A549 (cell line): ENCODE data around the gene MESD. TPM values are rescaled to one million over a fixed set of nuclear protein-coding genes. Genes with fewer than 3 reads are reported as not detected.
"Not testable (repeated sequence)": the region's sequence is repeated elsewhere in the genome, so short reads cannot be mapped to it uniquely, and the experiment has no call there.

ENCODE experiments used
- ATAC-seq, 2 experiments: fragments of 200-7000 bp in 1 of 2; fragments of >200 bp in 1 of 2; cut with Nextera tagmentation in 1 of 2; cut with Tn5 transposase in 1 of 2; 3 replicates each; pipeline versions ENCODE4 v1.8.0 to v1.9.1; 2018 to 2020; ENCODE audit warnings: mild to moderate bottlenecking in 1 of 2, moderate library complexity in 1 of 2
- CTCF ChIA-PET: fragments of 300-600 bp; sonication (Branson Sonifier 250); formaldehyde crosslinking; extraction: SDS; loops from one replicate; lab custom pipeline; 2021; ENCODE audit warnings: antibody characterized with exemption, inconsistent platforms; lab: Yijun Ruan, JAX
- POLR2A ChIA-PET: fragments of 350-600 bp; formaldehyde crosslinking; extraction: SDS; loops from one replicate; lab custom pipeline; 2021; ENCODE audit warnings: antibody characterized with exemption, inconsistent platforms; lab: Yijun Ruan, JAX
- DNase-seq, 2 experiments: peaks; one replicate each; pipeline versions ENCODE4 v3.0.0 to v3.0.0-alpha.2; 2011 to 2016; ENCODE audit warnings: low read depth in 1 of 2, low spot score in 1 of 2
- FAIRE-seq: peaks from 2 replicates; lab custom pipeline; 2011; peaks lifted over from hg19 to GRCh38; lab: Jason Lieb, UNC
- H3K27ac ChIP-seq, 2 experiments: fragments of >200 bp; sonication (Bioruptor Twin); formaldehyde crosslinking; 3 replicates each; pipeline ENCODE4 v1.5.1; 2016 to 2017
- H3K4me1 ChIP-seq: fragments of >200 bp; sonication (Bioruptor Twin); formaldehyde crosslinking; 3 replicates; pipeline ENCODE4 v1.6.1; 2016
- H3K4me2 ChIP-seq: fragments of >200 bp; sonication (Bioruptor Twin); formaldehyde crosslinking; 3 replicates; pipeline ENCODE4 v1.6.1; 2016
- H3K4me3 ChIP-seq: fragments of >200 bp; sonication (Bioruptor Twin); formaldehyde crosslinking; 3 replicates; pipeline ENCODE4 v1.5.1; 2016
- H3K9me3 ChIP-seq: fragments of >200 bp; sonication (Bioruptor Twin); formaldehyde crosslinking; 3 replicates; pipeline ENCODE4 v1.6.1; 2016
- CTCF ChIP-seq: fragments of >200 bp; sonication (Bioruptor Twin); formaldehyde crosslinking; IDR thresholded peaks from 3 replicates; pipeline ENCODE4 v1.5.1; 2016
- EHF ChIP-seq: fragments of 250-450 bp; sonication (Bioruptor Pico); IDR thresholded peaks from 2 replicates; pipeline ENCODE4 v1.5.0; 2020; ENCODE audit warnings: mild to moderate bottlenecking
- EHMT2 ChIP-seq: fragments of 200-600 bp; sonication (generic); IDR thresholded peaks from 2 replicates; pipeline ENCODE4 v1.6.1; 2016; ENCODE audit warnings: antibody characterized with exemption, low read depth, mild to moderate bottlenecking, moderate library complexity
- ELK1 ChIP-seq: fragments of 150-350 bp; IDR thresholded peaks from 2 replicates; pipeline ENCODE4 v1.6.1; 2014; ENCODE audit warnings: low read depth, mild to moderate bottlenecking, low read length
- ESRRA ChIP-seq: fragments of 150-350 bp; IDR thresholded peaks from 2 replicates; pipeline ENCODE4 v1.6.1; 2014; ENCODE audit warnings: mild to moderate bottlenecking, low read length, borderline replicate concordance
- FOXS1 ChIP-seq: fragments of 250-450 bp; sonication (Bioruptor Pico); IDR thresholded peaks from 2 replicates; pipeline ENCODE4 v1.5.0; 2020; ENCODE audit warnings: mild to moderate bottlenecking, moderate library complexity
- HOXB5 ChIP-seq: fragments of 250-450 bp; sonication (Bioruptor Pico); IDR thresholded peaks from 2 replicates; pipeline ENCODE4 v1.5.0; 2020; ENCODE audit warnings: mild to moderate bottlenecking, moderate library complexity
- JUN ChIP-seq, 2 experiments: fragments of >200 bp; sonication (Bioruptor Twin); formaldehyde crosslinking; IDR thresholded peaks; 2 replicates in 1 of 2; 3 replicates in 1 of 2; pipeline ENCODE4 v1.6.1; 2016 to 2017
- JUNB ChIP-seq: fragments of >200 bp; sonication (Bioruptor Twin); formaldehyde crosslinking; IDR thresholded peaks from 2 replicates; pipeline ENCODE4 v1.6.1; 2016
- MAZ ChIP-seq: fragments of 150-350 bp; IDR thresholded peaks from 2 replicates; pipeline ENCODE4 v1.6.1; 2014; ENCODE audit warnings: antibody characterized with exemption, low read depth, low read length, borderline replicate concordance
- MYC ChIP-seq: IDR thresholded peaks from 2 replicates; pipeline ENCODE4 v1.6.1; 2012; ENCODE audit warnings: mild to moderate bottlenecking, inconsistent platforms, low read length, improper control_type of control experiment, borderline replicate concordance
- NFE2L2 ChIP-seq: fragments of 150-350 bp; conservative IDR thresholded peaks from 2 replicates; pipeline ENCODE4 v1.6.1; 2014; ENCODE audit warnings: low read length
- NR3C1 ChIP-seq: fragments of >200 bp; sonication (Bioruptor Twin); formaldehyde crosslinking; IDR thresholded peaks from 3 replicates; pipeline ENCODE4 v1.6.1; 2017
- PHF8 ChIP-seq: fragments of 200-600 bp; sonication (generic); IDR thresholded peaks from 2 replicates; pipeline ENCODE4 v1.6.1; 2016; ENCODE audit warnings: low read depth, mild to moderate bottlenecking, antibody characterized with exemption, moderate library complexity, borderline replicate concordance
- POLR2AphosphoS2 ChIP-seq: conservative IDR thresholded peaks from 2 replicates; pipeline ENCODE4 v1.6.1; 2012; ENCODE audit warnings: low read length, improper control_type of control experiment, inconsistent platforms
- RAD21 ChIP-seq, 2 experiments: fragments of >200 bp in 1 of 2; sonication (Bioruptor Twin) in 1 of 2; formaldehyde crosslinking in 1 of 2; IDR thresholded peaks in 1 of 2; conservative IDR thresholded peaks in 1 of 2; 2 replicates in 1 of 2; 3 replicates in 1 of 2; pipeline ENCODE4 v1.6.1; 2012 to 2018; ENCODE audit warnings: inconsistent platforms in 1 of 2
- SMC3 ChIP-seq: fragments of >200 bp; sonication (Bioruptor Twin); formaldehyde crosslinking; IDR thresholded peaks from 3 replicates; pipeline ENCODE4 v1.6.1; 2018; ENCODE audit warnings: inconsistent platforms
- TP53 ChIP-seq: fragments of 250-450 bp; sonication (Bioruptor Pico); IDR thresholded peaks from 2 replicates; pipeline ENCODE4 v1.5.0; 2021; ENCODE audit warnings: mild to moderate bottlenecking, moderate library complexity
- ZC3H11A ChIP-seq: fragments of 450-650 bp; IDR thresholded peaks from 2 replicates; pipeline ENCODE4 v1.6.1; 2014; ENCODE audit warnings: antibody characterized with exemption, mild to moderate bottlenecking
- WGBS: methylation state at CpG from one replicate; pipeline ENCODE4 v1.1.6; 2017; ENCODE audit errors: missing lambda C conversion rate; 5-methylcytosine and 5-hydroxymethylcytosine counted together
- polyA plus RNA-seq, 4 experiments: library from polyadenylated mRNA; depleted of rRNA in 3 of 4; stranded (reverse); fragments of >200 nt; fragmentation: RNase III in 1 of 4; extraction: RNeasy Plus Mini Kit Qiagen cat#74134 plus additional on column Dnase treatment in 1 of 4; gene quantifications; 2 replicates in 3 of 4; 3 replicates in 1 of 4; pipeline ENCODE4 v1.2.3, GENCODE V29; 2011 to 2017
- TF ChIP-seq, protein P1 (sequence below): IDR thresholded peaks from 2 replicates; pipeline ENCODE4 v1.6.1; 2012
- TF ChIP-seq, protein P2 (sequence below): fragments of 250-450 bp; sonication (Bioruptor Pico); IDR thresholded peaks from 2 replicates; pipeline ENCODE4 v1.5.0; 2021; ENCODE audit warnings: mild to moderate bottlenecking, moderate library complexity, borderline replicate concordance

Gene MESD
- polyA plus RNA-seq, 2 of the 4 experiments (the other 2 are of a cell fraction), result 35.6 to 39.4 TPM

GRCh38 chr15:80966431-80967197, 23.0 kb downstream of the MESD start:
- H3K9me3 ChIP-seq, result peaks cover 3% of the 10 kb centered on the region; the same call in 2 of the 3 replicates
- H3K4me2 ChIP-seq, result no peak overlapping the region
- ATAC-seq (no peak), FAIRE-seq (no peak), DNase-seq (no peak)
- POLR2A ChIA-PET, result interaction anchor here (0.8 kb wide), 1 partner anchor 34 kb away, joined by 3 read pairs; the partner anchor contains the start of gene TLNRD1
- WGBS, result 85% methylated on average over 8 of the region's 8 CpGs
- CTCF ChIA-PET, result interaction anchor here (1.1 to 9.7 kb wide), 7 partner anchors 10 to 517 kb away, joined by 3 to 235 read pairs (median 83); partner anchors contain the start of gene CEMIP
- H3K27ac ChIP-seq, result no peak overlapping the region
- H3K4me1 ChIP-seq, result no peaks in the 10 kb centered on the region
- no peak overlapping the region for H3K4me3 ChIP-seq
- TF ChIP-seq ELK1 (no peak), JUNB (no peak), RAD21 (conservative IDR thresholded peaks at IDR 0.05 in 1 of 2, IDR thresholded peaks at IDR 0.05 in 1 of 2) (no peak), POLR2AphosphoS2 (no peak), TP53 (CRISPR knock-in tag) (no peak), ZC3H11A (no peak), NFE2L2 (no peak), SMC3 (no peak), EHMT2 (no peak), EHF (CRISPR knock-in tag) (no peak)
- TF ChIP-seq, protein P1, sequence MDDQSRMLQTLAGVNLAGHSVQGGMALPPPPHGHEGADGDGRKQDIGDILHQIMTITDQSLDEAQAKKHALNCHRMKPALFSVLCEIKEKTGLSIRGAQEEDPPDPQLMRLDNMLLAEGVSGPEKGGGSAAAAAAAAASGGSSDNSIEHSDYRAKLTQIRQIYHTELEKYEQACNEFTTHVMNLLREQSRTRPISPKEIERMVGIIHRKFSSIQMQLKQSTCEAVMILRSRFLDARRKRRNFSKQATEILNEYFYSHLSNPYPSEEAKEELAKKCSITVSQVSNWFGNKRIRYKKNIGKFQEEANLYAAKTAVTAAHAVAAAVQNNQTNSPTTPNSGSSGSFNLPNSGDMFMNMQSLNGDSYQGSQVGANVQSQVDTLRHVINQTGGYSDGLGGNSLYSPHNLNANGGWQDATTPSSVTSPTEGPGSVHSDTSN, result no peak
- TF ChIP-seq, all 56 proteins: peak for 0

DNA sequence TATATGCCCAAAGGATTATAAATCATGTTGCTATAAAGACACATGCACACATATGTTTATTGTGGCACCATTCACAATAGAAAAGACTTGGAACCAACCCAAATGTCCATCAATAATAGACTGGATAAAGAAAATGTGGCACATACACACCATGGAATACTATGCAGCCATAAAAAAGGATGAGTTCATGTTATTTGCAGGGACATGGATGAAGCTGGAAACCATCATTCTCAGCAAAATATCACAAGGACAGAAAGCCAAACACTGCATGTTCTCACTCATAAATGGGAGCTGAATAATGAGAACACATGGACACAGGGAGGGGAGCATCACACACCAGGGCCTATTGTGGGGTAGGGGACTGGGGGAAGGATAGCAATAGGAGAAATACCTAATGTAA, 24.2 kb downstream of the MESD start:
- H3K9me3 ChIP-seq, DNase-seq, H3K4me2 ChIP-seq, POLR2A ChIA-PET, ATAC-seq, H3K4me1 ChIP-seq, FAIRE-seq, H3K27ac ChIP-seq, H3K4me3 ChIP-seq: not testable (repeated sequence)
- CTCF ChIA-PET, result interaction anchor here (8.4 kb wide), 1 partner anchor 187 kb away, joined by 235 read pairs; the partner anchor contains the start of gene CEMIP

DNA sequence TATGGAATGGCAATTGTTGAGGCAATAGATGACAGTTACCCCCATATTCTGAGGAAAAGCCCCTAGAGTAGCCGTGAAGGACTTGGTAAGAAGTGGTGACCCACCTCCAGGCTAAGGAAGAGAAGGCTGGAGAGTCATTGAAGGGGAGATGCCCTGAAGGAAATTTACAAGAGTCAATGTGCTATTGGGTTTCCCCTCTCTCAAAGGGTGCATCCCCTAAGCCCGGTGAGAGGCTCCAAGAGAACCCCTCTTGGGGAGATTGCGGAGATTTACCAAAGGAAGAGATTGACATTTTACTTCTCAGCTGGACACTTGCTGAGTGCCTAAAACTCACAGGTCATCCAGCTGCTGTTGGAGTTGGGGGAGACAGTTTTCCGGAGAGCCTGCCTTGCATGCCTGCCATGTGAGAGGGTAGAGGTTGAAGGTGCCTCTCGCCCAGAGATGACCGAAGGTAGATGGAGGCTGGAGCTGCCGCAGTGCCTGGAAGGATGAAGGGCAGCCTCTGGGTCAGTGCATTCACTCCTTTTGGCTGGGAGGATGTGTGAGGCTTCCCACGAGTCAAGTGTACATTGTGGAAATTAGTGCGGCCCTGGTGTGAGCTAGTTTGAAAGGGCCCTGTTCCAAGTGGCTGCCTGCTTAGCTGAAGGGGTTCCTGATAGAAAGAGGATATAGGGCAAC, 30.7 kb downstream of the MESD start:
- POLR2A ChIA-PET, result no interaction called here
- WGBS, result 94% methylated on average over 9 of the region's 9 CpGs
- FAIRE-seq (no peak), DNase-seq (no peak), ATAC-seq (no peak)
- H3K4me3 ChIP-seq, result no peak overlapping the region
- H3K27ac ChIP-seq, result no peak overlapping the region
- peaks cover 24% of the 10 kb centered on the region for H3K4me1 ChIP-seq
- CTCF ChIA-PET, result interaction anchor here (1.1 to 10.8 kb wide), 6 partner anchors 11 to 391 kb away, joined by 3 to 111 read pairs (median 4); partner anchors contain the start of gene CEMIP
- no peaks in the 10 kb centered on the region for H3K9me3 ChIP-seq
- no peak overlapping the region for H3K4me2 ChIP-seq
- TF ChIP-seq TP53 (CRISPR knock-in tag) (no peak), NFE2L2 (no peak), HOXB5 (no peak), MYC (no peak), CTCF (no peak), MAZ (no peak), JUN (IDR thresholded peaks at IDR 0.05) (no peak), ESRRA (no peak), NR3C1 (no peak), FOXS1 (no peak), PHF8 (no peak)
- TF ChIP-seq, protein P2, sequence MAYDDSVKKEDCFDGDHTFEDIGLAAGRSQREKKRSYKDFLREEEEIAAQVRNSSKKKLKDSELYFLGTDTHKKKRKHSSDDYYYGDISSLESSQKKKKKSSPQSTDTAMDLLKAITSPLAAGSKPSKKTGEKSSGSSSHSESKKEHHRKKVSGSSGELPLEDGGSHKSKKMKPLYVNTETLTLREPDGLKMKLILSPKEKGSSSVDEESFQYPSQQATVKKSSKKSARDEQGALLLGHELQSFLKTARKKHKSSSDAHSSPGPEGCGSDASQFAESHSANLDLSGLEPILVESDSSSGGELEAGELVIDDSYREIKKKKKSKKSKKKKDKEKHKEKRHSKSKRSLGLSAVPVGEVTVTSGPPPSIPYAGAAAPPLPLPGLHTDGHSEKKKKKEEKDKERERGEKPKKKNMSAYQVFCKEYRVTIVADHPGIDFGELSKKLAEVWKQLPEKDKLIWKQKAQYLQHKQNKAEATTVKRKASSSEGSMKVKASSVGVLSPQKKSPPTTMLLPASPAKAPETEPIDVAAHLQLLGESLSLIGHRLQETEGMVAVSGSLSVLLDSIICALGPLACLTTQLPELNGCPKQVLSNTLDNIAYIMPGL (CRISPR knock-in tag), result no peak
